EH (cell line): Measurements from ENCODE around the gene IQCH.
"Not testable (repeated sequence)": the region's sequence is repeated elsewhere in the genome, so short reads cannot be mapped to it uniquely, and the experiment has no call there.

Experiments used
- DNase-seq: peaks from one replicate; pipeline ENCODE4 v3.0.0-alpha.2; 2015; ENCODE audit warnings: low read depth

IQCH gene

GRCh38 chr15:67358391-67358790 is 103.8 kb downstream of the IQCH start:
- DNase-seq: no peak

DNA sequence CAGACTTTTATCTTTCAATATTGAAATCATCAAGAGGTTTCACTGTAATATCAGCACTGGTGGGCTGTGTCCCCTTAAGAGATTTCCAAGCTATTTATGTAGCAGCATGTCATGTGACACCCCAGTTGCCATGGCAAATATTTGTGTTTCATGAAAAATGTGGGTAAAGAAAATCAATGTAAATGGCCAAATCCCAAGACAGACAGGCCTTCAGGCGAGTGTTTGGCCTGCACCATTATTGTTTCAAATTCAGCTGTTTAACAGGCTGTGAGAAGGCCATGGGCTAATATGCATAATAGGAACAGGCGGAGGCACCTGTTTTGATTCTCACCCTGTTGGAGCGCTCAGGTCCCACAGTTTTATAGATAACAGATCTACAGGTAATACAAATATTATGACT is 104.2 kb downstream of the IQCH start:
- no peak for DNase-seq

GRCh38 chr15:67359431-67360079 is 105.0 kb downstream of the IQCH start:
- no peak for DNase-seq

- DNase-seq: no peak
Observed at GRCh38 chr15:67361100-67361499, 106.5 kb downstream of the IQCH start.

- not testable (repeated sequence) for DNase-seq
Observed at GRCh38 chr15:67363712-67364111, 109.1 kb downstream of the IQCH start.

DNA sequence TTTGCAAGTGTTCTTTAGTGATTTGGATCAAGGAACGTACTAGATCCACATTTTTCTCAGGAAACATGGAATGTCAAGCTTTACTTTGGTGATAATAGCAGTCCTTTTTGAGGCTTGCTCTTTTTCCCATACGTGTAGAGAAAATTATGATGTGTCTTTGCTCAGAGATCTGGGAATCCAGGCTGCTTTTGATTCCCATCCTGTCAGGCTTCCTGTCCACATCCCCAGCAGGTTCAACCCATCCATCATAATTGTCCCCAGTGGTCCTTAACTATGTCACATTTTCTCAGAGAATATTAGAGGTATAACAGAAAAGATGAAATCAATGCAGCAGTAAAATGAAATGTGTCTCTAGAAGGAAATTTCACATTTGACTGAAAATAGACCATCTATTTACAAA is 111.4 kb downstream of the IQCH start:
- DNase-seq: no peak

- no peak for DNase-seq
Observed at GRCh38 chr15:67366904-67367303, 112.3 kb downstream of the IQCH start.

GRCh38 chr15:67369359-67369998 is 114.9 kb downstream of the IQCH start:
- DNase-seq: no peak

DNA sequence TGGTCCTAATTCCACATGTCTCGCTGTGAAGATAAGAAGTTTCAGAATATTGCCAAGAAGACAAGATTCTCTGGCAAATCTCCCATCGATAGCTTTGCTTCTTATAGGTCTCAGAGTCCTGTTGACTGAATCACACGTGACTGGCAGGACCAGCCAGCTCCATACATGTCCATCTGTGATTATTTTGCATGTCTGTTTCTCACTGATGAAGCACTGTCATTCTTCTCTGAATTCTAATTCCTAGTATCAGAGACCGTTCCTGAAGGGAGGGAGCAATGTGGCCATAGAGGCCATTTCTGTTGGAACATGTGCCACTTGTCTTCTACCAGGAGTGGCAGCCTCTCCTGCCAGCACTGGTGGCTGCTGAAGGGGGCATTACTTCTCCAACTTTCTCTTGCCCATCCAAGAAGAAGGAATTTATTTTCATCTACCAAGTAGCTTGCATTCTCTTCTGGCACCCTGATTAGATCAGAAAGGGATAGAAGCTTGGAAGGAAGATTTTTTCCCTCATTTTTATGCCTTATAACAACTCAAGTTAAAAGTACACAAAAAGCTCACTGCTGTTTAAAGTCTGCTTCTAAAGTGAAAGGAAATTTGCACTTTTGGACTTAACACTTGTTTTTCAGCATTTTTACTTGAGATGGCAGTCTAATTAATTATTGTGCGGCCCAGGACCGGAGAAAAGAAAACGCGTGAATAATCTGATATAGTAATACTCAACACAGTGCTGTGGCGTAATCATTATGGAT is 115.8 kb downstream of the IQCH start:
- DNase-seq: no peak

- DNase-seq: no peak
Observed at GRCh38 chr15:67372543-67372942, 118.0 kb downstream of the IQCH start.

DNA sequence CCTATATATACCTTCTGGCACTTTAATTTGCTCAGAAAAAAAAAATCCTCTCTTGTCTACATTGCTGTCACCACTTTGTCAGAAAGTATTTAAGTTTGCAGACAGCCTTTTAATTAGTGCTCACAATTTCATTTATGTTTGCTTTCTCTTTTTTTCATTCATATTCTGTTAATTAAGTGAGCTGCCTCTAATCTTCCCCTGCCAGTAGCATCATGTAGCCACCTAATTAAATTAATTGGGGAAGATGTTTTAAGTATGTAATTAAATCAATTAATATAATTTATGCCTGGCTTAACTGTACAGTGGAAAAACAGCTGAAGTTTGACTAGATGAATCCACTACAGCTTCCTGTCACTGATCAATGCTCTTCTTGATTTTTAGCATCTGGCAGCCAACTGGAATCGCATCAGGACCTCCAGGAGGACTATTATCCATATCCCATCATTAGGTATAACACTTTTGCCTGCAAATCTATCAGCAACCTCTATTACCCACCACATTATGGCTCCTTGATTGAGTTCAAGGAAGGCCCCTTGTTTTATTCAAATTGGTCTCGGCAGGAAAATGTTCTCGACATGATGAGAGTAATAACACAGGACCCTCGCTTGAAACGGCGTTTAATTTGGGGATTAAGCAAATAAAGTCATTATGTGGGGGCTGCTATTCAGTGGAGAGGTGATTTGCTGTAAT is 118.5 kb downstream of the IQCH start:
- DNase-seq: no peak

DNA sequence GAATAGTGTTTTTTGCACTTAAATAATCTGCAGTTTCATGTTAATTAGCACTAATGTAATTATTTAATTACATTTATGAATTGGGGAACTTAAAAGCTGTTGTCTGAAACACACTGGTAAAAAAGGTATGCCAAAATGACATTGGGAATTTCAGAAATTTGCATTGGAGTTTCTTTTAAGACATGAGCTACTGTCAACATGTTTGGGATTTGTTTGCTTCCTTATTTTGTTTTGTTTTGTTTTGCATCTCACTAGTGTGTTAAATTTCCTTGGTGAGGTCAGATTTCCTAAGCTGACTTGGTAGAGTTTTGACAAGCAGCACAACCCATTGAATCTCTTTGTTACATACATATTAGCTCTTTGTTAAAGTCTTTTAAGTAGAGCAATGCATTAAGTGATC is 119.4 kb downstream of the IQCH start:
- DNase-seq: no peak

GRCh38 chr15:67379530-67379929 is 124.9 kb downstream of the IQCH start:
- DNase-seq: no peak

GRCh38 chr15:67380921-67381320 is 126.3 kb downstream of the IQCH start:
- no peak for DNase-seq

GRCh38 chr15:67381416-67382045 is 126.9 kb downstream of the IQCH start:
- no peak for DNase-seq

DNA sequence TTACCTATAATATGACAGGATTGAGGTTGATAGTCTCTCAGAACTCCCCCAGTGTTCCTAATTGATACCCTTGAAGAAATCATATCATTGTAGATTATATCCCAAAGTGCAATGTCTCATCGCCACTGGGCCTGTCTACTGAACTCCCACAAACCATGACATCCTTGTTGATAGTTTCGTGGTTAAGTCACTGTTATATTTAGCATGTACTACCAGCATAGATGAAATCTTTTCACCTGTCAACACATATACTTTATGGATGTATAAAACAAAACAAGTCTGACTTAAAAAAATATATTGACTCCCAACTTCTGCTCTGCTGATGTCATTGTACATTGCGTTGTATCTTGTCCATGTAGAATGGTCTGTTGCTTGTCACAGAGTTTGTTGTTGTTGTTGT is 128.1 kb downstream of the IQCH start:
- DNase-seq: no peak

GRCh38 chr15:67383899-67384298 is 129.3 kb downstream of the IQCH start:
- peak; percentile 7 for DNase-seq

DNA sequence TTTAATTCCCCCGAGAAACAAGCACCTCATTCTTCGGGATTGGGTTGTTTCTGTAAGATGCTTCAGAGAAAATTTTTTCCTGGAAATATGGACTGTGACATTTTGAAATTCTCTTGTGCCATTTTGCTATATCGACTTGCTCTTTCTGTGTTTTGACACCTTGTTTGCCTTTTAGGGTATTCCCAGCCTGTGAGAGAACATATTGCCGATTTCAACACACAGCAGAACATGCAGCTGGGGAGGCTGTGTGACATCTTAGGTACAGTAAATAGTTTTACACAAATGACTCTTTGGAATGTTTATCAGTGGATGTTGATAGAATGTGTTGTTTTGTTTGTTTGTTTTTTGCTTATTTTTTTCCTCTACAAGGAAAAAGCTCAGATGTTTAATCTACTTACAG is 130.2 kb downstream of the IQCH start:
- no peak for DNase-seq

- no peak for DNase-seq
Observed at GRCh38 chr15:67385971-67386370, 131.4 kb downstream of the IQCH start.

DNA sequence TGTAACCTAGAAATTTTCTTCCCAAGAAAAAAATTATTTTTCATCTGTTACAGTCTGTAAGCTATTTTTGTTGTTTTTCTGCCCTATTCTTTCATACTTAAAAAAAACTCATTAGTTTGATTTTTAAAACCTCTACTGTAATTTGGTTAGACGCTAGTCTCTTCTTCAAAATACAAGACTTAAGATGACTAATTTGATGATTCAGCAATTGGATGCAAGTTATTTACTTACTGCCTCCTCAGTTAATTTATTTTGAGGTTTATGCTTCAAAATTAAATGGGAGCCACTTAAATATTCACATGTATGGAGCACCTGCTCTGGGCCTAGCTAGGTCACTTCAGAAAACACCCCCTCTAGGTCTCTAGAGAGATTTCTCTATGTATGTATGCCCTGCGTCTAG is 132.4 kb downstream of the IQCH start:
- no peak for DNase-seq

GRCh38 chr15:67389975-67390374 is 135.4 kb downstream of the IQCH start:
- DNase-seq: no peak
